Measurements from ENCODE around the gene RABAC1. TPM values are rescaled to one million over a fixed set of nuclear protein-coding genes. Genes with fewer than 3 reads are reported as not detected.

Gene RABAC1
- total and polyA plus RNA-seq, 2 of the 13 experiments (the other 11 are each of a cell fraction or from before 2014, with no cell fraction given): 37.4 to 74.0 TPM

DNA sequence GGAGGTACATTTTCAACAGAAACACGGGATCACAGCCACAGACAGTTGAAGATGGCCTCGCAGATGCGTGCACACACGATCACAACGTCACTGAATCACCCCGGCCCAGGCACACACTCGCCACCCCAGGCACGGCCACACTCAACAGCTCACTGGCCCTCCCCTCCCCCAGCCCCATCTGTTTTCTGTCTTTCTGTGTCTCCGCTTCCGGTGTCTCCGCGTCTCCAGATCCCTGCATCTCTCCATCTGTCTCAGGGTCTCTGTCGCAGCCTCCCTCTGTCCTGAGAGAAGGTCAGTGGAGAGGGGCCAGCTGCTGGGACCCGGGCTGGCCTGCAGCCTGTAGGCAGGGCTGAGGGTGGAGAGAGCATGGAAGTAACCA is 38.7 kb upstream of the RABAC1 start (continued):
- no peak for TF ChIP-seq MLXIP (CRISPR knock-in tag; IDR thresholded peaks at IDR 0.05; ENCODE audit: borderline replicate concordance)

DNA sequence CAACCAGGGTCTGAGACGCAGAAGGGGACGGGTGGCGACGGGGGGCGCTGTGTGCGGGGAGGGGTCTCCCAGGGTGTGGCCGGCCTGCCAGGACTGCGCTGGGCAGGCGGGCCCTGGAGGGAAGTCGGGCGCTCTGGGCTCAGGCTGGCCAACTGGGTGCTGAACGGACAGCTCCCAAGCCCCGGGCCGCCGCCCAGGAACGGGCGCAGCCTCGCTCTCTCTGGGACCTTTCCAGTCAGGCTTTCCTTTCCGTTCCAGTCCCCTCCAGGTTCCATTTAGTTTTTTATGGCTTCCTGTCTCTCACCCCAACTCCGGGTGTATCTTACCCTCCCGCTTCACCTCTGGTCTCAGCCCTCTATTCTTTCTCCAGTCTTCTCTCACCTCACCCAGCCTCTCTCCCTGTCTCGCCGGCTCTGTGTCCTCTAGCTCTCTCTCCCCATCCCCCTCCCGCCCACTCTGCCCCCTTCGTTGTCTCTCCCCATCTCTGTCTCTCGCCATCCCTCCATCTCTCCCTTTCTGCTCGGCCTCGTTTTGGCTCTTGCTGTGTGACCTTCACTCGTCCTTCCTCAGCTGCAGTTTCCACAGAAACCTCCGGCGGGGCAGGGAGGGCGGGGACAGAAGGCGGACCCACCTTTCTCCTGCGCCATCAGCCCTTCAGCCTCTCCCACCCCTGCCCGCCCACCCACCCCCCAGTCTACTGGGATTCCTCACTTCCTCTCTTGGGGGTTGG is 38.2 kb upstream of the RABAC1 start:
- ATAC-seq (peak; percentile 66), FAIRE-seq (no peak), DNase-seq (ENCODE audit: low spot score) (no peak)
- Histone ChIP-seq H3K27me3 (ENCODE audit: control insufficient read depth in 1 of 2, insufficient read depth in 2 of 2, low read length in 2 of 2) (peaks cover 5 to 60% of the 10 kb centered on the region in 2 experiments; a peak in 4 of 5 replicates), H2AFZ (ENCODE audit: low read length) (no peak overlapping the region), H3K36me3 (replicated peaks in 1 of 2; ENCODE audit: control insufficient read depth in 1 of 2, insufficient read depth in 2 of 2, low read length in 2 of 2) (no peaks in the 10 kb centered on the region), H3K4me3 (replicated peaks in 1 of 3; ENCODE audit: insufficient read depth in 1 of 3, low read depth in 2 of 3, low read length in 3 of 3) (no peak overlapping the region), H3K4me2 (ENCODE audit: low read depth, low read length) (no peak overlapping the region), H3K27ac (ENCODE audit: extremely low read length, insufficient read depth, low read length) (no peak overlapping the region), H3K9me3 (ENCODE audit: low read length) (no peaks in the 10 kb centered on the region), H3K9ac (ENCODE audit: insufficient read depth, low read depth, low read length) (no peak overlapping the region), H4K20me1 (ENCODE audit: insufficient read depth, low read length) (0 out of 2 replicates have a peak, but pooled peaks cover 8% of the 10 kb centered on the region), H3K79me2 (ENCODE audit: insufficient read depth, low read length) (no peaks in the 10 kb centered on the region), H3K4me1 (ENCODE audit: insufficient read depth, low read length) (no peaks in the 10 kb centered on the region)
- CTCF ChIA-PET (ENCODE audit: low intra/inter-chr PET ratio, low total read pairs): no interaction called here
- in situ Hi-C loops (cut with HindIII; ENCODE audit: extremely low pct_ligation_motif_present, low pct_unique_long_range_greater_than_20kb): no loop called here
- POLR2A ChIA-PET: no interaction called here
- no TSS peak for BruUV-seq (replicated peaks)
- 5% methylated on average over 18 of the region's 35 CpGs for WGBS (ENCODE audit: low lambda C conversion rate)
- intact Hi-C loops (cut with micrococcal nuclease; ENCODE audit: unreplicated experiment): no loop called here
- TF ChIP-seq NFATC3 (CRISPR knock-in tag; IDR thresholded peaks at IDR 0.05) (no peak), ETV5 (CRISPR knock-in tag; IDR thresholded peaks at IDR 0.05; ENCODE audit: borderline replicate concordance) (no peak), ATRX (CRISPR knock-in tag; IDR thresholded peaks at IDR 0.05; ENCODE audit: borderline replicate concordance) (no peak), TAF1 (CRISPR knock-in tag; IDR thresholded peaks at IDR 0.05) (no peak), ZNF768 (CRISPR knock-in tag; IDR thresholded peaks at IDR 0.05) (peak; percentile 13; the same call in 1 of the 2 replicates), TFDP2 (CRISPR knock-in tag; IDR thresholded peaks at IDR 0.05) (no peak), ASH2L (IDR thresholded peaks at IDR 0.05; ENCODE audit: insufficient read length, low read depth, low read length) (no peak), ZNF232 (CRISPR knock-in tag; IDR thresholded peaks at IDR 0.05; ENCODE audit: borderline replicate concordance) (0 out of 2 replicates have a peak, but pooled peaks have one; percentile 31), ZNF20 (CRISPR knock-in tag; IDR thresholded peaks at IDR 0.05) (no peak)
- TF ChIP-seq, protein P1, sequence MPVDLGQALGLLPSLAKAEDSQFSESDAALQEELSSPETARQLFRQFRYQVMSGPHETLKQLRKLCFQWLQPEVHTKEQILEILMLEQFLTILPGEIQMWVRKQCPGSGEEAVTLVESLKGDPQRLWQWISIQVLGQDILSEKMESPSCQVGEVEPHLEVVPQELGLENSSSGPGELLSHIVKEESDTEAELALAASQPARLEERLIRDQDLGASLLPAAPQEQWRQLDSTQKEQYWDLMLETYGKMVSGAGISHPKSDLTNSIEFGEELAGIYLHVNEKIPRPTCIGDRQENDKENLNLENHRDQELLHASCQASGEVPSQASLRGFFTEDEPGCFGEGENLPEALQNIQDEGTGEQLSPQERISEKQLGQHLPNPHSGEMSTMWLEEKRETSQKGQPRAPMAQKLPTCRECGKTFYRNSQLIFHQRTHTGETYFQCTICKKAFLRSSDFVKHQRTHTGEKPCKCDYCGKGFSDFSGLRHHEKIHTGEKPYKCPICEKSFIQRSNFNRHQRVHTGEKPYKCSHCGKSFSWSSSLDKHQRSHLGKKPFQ (CRISPR knock-in tag; IDR thresholded peaks at IDR 0.05; ENCODE audit: insufficient replicate concordance): no peak
- TF ChIP-seq, protein P2, sequence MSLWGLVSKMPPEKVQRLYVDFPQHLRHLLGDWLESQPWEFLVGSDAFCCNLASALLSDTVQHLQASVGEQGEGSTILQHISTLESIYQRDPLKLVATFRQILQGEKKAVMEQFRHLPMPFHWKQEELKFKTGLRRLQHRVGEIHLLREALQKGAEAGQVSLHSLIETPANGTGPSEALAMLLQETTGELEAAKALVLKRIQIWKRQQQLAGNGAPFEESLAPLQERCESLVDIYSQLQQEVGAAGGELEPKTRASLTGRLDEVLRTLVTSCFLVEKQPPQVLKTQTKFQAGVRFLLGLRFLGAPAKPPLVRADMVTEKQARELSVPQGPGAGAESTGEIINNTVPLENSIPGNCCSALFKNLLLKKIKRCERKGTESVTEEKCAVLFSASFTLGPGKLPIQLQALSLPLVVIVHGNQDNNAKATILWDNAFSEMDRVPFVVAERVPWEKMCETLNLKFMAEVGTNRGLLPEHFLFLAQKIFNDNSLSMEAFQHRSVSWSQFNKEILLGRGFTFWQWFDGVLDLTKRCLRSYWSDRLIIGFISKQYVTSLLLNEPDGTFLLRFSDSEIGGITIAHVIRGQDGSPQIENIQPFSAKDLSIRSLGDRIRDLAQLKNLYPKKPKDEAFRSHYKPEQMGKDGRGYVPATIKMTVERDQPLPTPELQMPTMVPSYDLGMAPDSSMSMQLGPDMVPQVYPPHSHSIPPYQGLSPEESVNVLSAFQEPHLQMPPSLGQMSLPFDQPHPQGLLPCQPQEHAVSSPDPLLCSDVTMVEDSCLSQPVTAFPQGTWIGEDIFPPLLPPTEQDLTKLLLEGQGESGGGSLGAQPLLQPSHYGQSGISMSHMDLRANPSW (CRISPR knock-in tag; IDR thresholded peaks at IDR 0.05; ENCODE audit: borderline replicate concordance): no peak

Measured in HepG2 (cell line).